ENCODE measurements around the gene ADAMTSL2. TPM values are rescaled to one million over a fixed set of nuclear protein-coding genes. Genes with fewer than 3 reads are reported as not detected.

The ADAMTSL2 gene
- total RNA-seq, 1 experiment from 2014 or later = 0.87 TPM

GRCh38 chr9:133493845-133494540 lies 40.5 kb upstream of the ADAMTSL2 start:
- TF ChIP-seq CDX4 (CRISPR knock-in tag; IDR thresholded peaks at IDR 0.05; ENCODE audit: borderline replicate concordance) = no peak
- TF ChIP-seq ZNF532 (CRISPR knock-in tag; IDR thresholded peaks at IDR 0.05; ENCODE audit: borderline replicate concordance) = no peak
- no peak for TF ChIP-seq ATF2 (CRISPR knock-in tag; IDR thresholded peaks at IDR 0.05; ENCODE audit: borderline replicate concordance, low read depth)
- TF ChIP-seq SMAD4 (CRISPR knock-in tag; IDR thresholded peaks at IDR 0.05) = no peak
- TF ChIP-seq SP1 (CRISPR knock-in tag; conservative IDR thresholded peaks at IDR 0.05) = no peak
- TF ChIP-seq PRRX2 (CRISPR knock-in tag; IDR thresholded peaks at IDR 0.05) = no peak
- TF ChIP-seq ZNF512 (CRISPR knock-in tag; IDR thresholded peaks at IDR 0.05; ENCODE audit: borderline replicate concordance) = no peak
- TF ChIP-seq TEAD4 (CRISPR knock-in tag; IDR thresholded peaks at IDR 0.05) = no peak
- TF ChIP-seq NR3C1 (CRISPR knock-in tag; conservative IDR thresholded peaks at IDR 0.05; ENCODE audit: low read depth) = no peak
- TF ChIP-seq ZNF219 (CRISPR knock-in tag; IDR thresholded peaks at IDR 0.05; ENCODE audit: borderline replicate concordance) = no peak
- TF ChIP-seq IRF2 (CRISPR knock-in tag; IDR thresholded peaks at IDR 0.05; ENCODE audit: borderline replicate concordance, low read depth) = no peak
- Mint-ChIP-seq H3K4me3 (no peak overlapping the region), H3K9me3 (peaks cover 6% of the 10 kb centered on the region), H3K27ac (no peak overlapping the region; the same call in 1 of the 2 replicates), H3K36me3 (no peaks in the 10 kb centered on the region), H3K27me3 (ENCODE audit: low read depth) (no peaks in the 10 kb centered on the region), H3K4me1 (no peaks in the 10 kb centered on the region)
- POLR2A ChIA-PET = no interaction called here
- ATAC-seq (no peak), DNase-seq (ENCODE audit: low spot score) (no peak)
- CTCF ChIA-PET = interaction anchor here (0.8 to 1.3 kb wide), 2 partner anchors 9 to 15 kb away, joined by 4 read pairs; no protein-coding TSS in a partner anchor

- ChIA-PET CTCF (interaction anchor here (0.7 to 2.4 kb wide), 5 partner anchors 8 to 351 kb away, joined by 3 to 11 read pairs (median 4); no protein-coding TSS in a partner anchor), POLR2A (no interaction called here)
- Mint-ChIP-seq H3K9me3 (peaks cover 6% of the 10 kb centered on the region), H3K27ac (no peak overlapping the region), H3K36me3 (no peaks in the 10 kb centered on the region), H3K27me3 (ENCODE audit: low read depth) (no peaks in the 10 kb centered on the region), H3K4me3 (no peak overlapping the region), H3K4me1 (no peaks in the 10 kb centered on the region)
- ATAC-seq (no peak), DNase-seq (ENCODE audit: low spot score) (no peak)
- TF ChIP-seq NFE2L1 (CRISPR knock-in tag; IDR thresholded peaks at IDR 0.05) = no peak
- no peak for TF ChIP-seq ATF2 (CRISPR knock-in tag; IDR thresholded peaks at IDR 0.05; ENCODE audit: borderline replicate concordance, low read depth)
- no peak for TF ChIP-seq ZNF396 (CRISPR knock-in tag; IDR thresholded peaks at IDR 0.05; ENCODE audit: borderline replicate concordance)
- no peak for TF ChIP-seq MXD4 (CRISPR knock-in tag; IDR thresholded peaks at IDR 0.05; ENCODE audit: borderline replicate concordance)
- no peak for TF ChIP-seq NR1H2 (CRISPR knock-in tag; IDR thresholded peaks at IDR 0.05)
- no peak for TF ChIP-seq TEAD1 (CRISPR knock-in tag; IDR thresholded peaks at IDR 0.05)
- no peak for TF ChIP-seq ZSCAN18 (CRISPR knock-in tag; IDR thresholded peaks at IDR 0.05)
- no peak for TF ChIP-seq RORB (CRISPR knock-in tag; IDR thresholded peaks at IDR 0.05)
Observed at GRCh38 chr9:133494636-133495326, 39.7 kb upstream of the ADAMTSL2 start.
